ENCODE results near the gene PIH1D2. TPM values are rescaled to one million over a fixed set of nuclear protein-coding genes. Genes with fewer than 3 reads are reported as not detected.
A peak's percentile ranks its signal among the peaks of the same experiment; 100 is the strongest.

The PIH1D2 gene
- total and polyA plus RNA-seq, 2 of the 8 experiments (the other 6 are each of a cell fraction or from before 2014, with no cell fraction given): 0.53 to 0.73 TPM

DNA sequence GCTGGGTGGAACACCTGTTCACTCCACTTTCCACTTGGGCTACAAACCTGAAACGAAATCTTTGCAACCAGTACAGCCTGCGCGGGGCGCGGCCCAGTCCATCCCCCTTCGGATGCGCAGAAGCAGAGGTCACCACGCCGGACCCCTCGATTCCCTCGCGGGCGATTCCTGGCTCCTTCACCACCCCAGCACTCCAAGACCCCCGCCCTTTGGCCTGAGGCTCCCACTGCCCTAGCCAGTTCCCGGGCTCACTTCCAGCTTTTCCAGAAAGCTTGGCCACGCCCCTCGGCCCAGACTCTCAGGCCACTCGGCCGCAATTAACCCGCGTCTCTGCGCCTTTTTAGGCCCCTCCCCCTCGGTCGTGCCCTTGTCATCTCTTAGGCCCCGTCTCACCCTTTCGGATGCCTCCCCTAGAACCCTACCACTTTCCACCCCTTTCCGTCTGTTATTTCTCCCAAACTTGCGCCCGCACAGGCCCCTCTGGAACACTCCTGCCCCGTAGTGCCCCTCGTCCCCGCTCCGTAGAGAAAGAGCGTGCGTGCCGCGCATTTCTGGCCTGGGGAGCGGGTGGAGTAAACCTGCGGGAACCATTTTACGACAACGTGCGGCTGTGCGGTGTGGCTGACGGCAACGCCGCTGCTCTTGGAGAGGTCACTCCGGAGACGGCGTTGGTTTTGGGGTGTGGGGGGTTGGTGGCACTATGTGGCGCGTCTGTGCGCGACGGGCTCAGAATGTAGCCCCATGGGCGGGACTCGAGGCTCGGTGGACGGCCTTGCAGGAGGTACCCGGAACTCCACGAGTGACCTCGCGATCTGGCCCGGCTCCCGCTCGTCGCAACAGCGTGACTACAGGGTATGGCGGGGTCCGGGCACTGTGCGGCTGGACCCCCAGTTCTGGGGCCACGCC is 48.8 kb downstream of the PIH1D2 start, which contains the start of gene DLAT (continued):
- TF ChIP-seq, protein P1, sequence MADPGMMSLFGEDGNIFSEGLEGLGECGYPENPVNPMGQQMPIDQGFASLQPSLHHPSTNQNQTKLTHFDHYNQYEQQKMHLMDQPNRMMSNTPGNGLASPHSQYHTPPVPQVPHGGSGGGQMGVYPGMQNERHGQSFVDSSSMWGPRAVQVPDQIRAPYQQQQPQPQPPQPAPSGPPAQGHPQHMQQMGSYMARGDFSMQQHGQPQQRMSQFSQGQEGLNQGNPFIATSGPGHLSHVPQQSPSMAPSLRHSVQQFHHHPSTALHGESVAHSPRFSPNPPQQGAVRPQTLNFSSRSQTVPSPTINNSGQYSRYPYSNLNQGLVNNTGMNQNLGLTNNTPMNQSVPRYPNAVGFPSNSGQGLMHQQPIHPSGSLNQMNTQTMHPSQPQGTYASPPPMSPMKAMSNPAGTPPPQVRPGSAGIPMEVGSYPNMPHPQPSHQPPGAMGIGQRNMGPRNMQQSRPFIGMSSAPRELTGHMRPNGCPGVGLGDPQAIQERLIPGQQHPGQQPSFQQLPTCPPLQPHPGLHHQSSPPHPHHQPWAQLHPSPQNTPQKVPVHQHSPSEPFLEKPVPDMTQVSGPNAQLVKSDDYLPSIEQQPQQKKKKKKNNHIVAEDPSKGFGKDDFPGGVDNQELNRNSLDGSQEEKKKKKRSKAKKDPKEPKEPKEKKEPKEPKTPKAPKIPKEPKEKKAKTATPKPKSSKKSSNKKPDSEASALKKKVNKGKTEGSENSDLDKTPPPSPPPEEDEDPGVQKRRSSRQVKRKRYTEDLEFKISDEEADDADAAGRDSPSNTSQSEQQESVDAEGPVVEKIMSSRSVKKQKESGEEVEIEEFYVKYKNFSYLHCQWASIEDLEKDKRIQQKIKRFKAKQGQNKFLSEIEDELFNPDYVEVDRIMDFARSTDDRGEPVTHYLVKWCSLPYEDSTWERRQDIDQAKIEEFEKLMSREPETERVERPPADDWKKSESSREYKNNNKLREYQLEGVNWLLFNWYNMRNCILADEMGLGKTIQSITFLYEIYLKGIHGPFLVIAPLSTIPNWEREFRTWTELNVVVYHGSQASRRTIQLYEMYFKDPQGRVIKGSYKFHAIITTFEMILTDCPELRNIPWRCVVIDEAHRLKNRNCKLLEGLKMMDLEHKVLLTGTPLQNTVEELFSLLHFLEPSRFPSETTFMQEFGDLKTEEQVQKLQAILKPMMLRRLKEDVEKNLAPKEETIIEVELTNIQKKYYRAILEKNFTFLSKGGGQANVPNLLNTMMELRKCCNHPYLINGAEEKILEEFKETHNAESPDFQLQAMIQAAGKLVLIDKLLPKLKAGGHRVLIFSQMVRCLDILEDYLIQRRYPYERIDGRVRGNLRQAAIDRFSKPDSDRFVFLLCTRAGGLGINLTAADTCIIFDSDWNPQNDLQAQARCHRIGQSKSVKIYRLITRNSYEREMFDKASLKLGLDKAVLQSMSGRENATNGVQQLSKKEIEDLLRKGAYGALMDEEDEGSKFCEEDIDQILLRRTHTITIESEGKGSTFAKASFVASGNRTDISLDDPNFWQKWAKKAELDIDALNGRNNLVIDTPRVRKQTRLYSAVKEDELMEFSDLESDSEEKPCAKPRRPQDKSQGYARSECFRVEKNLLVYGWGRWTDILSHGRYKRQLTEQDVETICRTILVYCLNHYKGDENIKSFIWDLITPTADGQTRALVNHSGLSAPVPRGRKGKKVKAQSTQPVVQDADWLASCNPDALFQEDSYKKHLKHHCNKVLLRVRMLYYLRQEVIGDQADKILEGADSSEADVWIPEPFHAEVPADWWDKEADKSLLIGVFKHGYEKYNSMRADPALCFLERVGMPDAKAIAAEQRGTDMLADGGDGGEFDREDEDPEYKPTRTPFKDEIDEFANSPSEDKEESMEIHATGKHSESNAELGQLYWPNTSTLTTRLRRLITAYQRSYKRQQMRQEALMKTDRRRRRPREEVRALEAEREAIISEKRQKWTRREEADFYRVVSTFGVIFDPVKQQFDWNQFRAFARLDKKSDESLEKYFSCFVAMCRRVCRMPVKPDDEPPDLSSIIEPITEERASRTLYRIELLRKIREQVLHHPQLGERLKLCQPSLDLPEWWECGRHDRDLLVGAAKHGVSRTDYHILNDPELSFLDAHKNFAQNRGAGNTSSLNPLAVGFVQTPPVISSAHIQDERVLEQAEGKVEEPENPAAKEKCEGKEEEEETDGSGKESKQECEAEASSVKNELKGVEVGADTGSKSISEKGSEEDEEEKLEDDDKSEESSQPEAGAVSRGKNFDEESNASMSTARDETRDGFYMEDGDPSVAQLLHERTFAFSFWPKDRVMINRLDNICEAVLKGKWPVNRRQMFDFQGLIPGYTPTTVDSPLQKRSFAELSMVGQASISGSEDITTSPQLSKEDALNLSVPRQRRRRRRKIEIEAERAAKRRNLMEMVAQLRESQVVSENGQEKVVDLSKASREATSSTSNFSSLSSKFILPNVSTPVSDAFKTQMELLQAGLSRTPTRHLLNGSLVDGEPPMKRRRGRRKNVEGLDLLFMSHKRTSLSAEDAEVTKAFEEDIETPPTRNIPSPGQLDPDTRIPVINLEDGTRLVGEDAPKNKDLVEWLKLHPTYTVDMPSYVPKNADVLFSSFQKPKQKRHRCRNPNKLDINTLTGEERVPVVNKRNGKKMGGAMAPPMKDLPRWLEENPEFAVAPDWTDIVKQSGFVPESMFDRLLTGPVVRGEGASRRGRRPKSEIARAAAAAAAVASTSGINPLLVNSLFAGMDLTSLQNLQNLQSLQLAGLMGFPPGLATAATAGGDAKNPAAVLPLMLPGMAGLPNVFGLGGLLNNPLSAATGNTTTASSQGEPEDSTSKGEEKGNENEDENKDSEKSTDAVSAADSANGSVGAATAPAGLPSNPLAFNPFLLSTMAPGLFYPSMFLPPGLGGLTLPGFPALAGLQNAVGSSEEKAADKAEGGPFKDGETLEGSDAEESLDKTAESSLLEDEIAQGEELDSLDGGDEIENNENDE (IDR thresholded peaks at IDR 0.05; ENCODE audit: insufficient replicate concordance, low read length): no peak
- TF ChIP-seq NANOG (IDR thresholded peaks at IDR 0.05; ENCODE audit: insufficient read depth, low read depth, low read length, poor library complexity, severe bottlenecking): peak; percentile 17
- TF ChIP-seq SP2 (IDR thresholded peaks at IDR 0.05; ENCODE audit: low read length): no peak
- peak; percentile 62; the same call in 1 of the 2 replicates for TF ChIP-seq EGR1 (IDR thresholded peaks at IDR 0.05; ENCODE audit: borderline replicate concordance, low read depth, low read length)
- TF ChIP-seq TCF12 (IDR thresholded peaks at IDR 0.05; ENCODE audit: low read depth, low read length): no peak
- TF ChIP-seq NRF1 (IDR thresholded peaks at IDR 0.05; ENCODE audit: low read depth, low read length): no peak
- no peak for TF ChIP-seq BCL11A (IDR thresholded peaks at IDR 0.05; ENCODE audit: low read depth in 2 of 2, low read length in 2 of 2)
- TF ChIP-seq EZH2 (IDR thresholded peaks at IDR 0.05; ENCODE audit: low read depth, low read length, severe bottlenecking): no peak
- TF ChIP-seq KDM4A (IDR thresholded peaks at IDR 0.05; ENCODE audit: low read depth, low read length, severe bottlenecking): peak; percentile 52

All from H1 (cell line).